GM19099 (cell line): ENCODE results near the gene OTOA.

Experiments
- POLR2A ChIP-seq: IDR thresholded peaks from 3 replicates; pipeline ENCODE4 v1.6.1; 2011; ENCODE audit warnings: low read depth; ENCODE audit not compliant: insufficient read length; ENCODE audit errors: extremely low read depth

The OTOA gene

DNA sequence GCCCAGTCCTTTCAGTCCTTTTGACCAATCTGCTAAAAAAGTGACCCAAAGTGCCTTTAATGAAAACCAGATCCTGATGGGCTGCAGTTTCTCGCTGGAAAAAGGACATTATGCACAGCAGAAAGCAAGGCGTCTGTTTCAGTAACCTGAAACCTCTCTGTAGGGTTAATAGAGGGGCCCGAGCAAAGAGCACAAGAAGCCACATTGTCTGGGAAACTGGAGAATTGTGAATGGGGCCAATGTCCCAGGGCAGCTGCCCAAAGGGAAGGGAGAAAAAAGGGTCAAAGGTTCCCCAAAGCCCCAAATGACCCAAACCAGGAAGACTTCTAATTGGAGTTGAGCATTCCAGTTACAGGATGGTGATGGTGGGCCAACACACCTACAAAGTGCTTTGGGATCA lies 3.0 kb downstream of the OTOA start:
- no peak for TF ChIP-seq POLR2A

DNA sequence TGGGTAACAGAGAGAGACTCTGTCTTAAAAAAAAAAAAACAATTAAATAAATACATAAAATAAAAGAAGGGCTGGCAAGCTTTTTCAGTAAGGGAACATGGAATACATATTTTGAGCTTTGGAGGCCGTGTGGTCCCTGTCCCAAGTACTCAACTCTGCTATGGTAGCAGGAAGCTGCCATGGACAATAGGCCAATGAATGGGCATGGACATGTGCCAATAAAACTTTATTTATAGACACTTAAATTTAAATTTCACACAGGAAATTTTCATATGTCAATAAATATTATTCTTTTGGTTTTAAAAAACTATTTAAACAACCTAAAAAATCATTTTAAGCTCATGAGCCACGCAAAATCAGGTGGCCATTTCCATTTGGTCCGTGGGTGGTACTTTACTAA lies 3.8 kb downstream of the OTOA start:
- no peak for TF ChIP-seq POLR2A

DNA sequence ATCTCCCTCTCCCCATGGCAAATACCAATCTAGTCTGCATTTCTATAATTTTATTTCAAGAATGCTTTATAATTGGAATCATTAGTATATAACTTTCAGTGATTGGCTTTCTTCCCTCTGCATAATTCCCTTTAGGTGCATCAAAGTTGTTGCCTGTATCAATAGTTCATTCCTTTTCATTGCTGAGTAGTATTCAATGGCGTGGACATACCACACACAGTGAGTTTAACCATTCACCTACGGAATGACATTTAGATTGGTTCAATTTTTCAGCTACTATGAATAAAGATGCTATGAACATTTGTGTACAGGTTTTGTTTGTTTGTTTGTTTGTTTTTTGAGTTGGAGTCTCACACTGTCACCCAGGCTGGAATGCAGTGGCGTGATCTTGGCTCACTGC lies 9.7 kb downstream of the OTOA start:
- TF ChIP-seq POLR2A: no peak

DNA sequence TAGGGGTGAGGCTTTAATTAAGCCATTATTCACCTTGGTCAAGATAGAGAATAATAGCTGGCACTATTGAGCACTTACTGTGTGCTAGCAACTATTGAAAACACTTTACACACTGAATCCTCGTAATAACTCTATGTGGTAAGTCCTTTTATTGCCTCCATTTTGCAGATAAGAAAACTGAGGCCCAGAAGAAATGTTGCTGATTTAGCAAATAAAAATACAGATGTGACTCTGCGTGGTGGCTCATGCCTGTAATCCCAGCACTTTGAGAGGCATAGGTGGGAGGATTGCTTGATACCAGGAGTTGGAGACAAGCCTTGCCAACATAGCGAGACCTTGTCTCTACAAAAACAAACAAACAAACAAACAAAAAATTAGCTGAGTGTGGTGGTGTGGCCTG lies 19.4 kb downstream of the OTOA start:
- no peak for TF ChIP-seq POLR2A

DNA sequence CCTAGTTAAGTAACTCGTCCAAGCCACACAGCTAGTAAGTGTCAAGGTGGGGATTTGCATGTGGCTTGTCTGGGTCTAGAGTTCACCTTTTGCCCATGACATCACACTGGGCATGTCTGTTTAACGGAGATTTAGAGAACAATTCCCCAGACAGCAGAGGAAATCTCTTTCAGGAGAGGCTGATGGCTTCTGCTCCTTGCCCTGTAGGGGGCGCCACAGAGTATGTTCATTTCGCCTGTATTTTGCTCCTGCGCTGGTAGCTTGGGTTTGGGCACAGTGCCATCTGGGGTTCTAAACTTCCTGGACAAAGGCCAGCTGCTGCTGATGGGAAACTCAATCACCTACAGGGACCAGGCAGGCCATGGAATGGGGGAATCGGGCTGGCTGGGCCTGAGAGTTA lies 20.4 kb downstream of the OTOA start:
- TF ChIP-seq POLR2A: no peak

DNA sequence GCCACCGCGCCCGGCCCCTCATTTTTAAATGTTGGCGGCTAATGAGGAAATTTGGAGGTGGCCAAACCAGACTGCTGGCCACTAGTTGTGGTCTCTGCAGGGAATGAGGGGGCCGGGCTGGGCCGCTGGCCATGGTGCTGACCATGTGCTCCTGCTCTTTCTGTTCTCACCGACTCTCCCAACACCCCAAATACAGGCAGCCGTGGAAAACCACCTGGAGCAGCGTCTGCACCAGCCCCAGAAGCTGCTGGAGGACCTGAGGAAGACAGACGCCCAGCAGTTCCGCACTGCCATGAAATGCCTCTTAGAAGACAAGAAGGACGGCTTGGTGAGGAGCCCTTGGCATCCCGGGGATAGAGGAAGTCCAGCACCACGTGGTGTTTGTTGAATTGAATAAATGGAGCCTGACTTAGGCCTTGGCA lies 21.3 kb downstream of the OTOA start:
- TF ChIP-seq POLR2A: no peak

DNA sequence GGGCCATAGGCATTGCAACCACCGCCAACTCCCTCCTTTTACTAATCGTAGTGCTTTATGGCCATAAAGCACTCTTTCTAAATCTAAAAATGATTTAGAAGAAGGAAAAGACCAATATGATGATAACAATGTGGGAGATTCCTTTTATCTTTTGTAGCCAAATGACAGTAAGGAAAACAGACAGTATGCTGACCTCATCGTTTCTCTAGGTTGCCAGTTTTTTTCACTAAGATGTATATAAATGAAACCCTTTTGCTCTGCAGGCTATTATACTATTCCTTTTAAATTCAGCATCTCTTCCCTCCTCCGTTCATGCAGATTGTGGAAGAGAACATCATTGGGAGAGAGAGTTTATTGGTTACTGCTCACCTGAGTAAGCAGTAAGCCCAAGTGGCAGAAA lies 25.3 kb downstream of the OTOA start:
- no peak for TF ChIP-seq POLR2A

DNA sequence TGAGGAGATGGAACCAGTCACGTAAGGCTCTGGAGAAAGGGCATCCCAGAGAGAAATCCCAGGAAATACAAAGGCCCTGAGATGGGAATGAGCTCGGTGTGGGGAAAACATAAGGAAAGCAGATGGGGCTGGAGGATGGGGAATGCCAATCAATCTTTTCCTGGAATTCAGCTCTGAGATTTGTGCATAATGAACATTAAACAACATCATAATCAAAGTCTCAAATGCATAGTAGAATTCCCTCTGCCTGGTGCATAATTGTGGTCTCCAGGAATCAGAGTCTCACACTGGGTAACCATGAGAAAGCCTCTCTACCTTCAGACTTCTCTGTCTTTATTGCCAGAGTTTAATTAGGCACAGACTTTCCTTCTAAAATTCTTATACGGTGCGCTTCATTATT lies 30.8 kb downstream of the OTOA start:
- no peak for TF ChIP-seq POLR2A

DNA sequence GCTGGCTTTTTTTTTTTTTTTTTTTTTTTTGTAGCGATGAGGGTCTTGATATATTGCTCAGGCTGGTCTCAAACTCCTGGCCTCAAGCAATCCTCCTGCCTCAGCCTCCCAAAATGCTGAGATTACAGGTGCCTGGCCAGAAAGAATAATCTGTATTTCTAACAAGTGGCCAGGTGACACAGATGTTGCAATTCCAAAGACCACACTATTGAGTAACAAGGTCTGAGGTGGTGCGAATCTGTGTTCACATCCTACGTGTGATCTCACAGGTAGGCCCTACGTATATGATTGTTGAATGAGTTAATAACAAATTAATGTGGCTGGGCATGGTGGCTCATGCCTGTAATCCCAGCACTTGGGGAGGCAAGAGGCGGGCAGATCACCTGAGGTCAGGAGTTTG lies 33.3 kb downstream of the OTOA start:
- TF ChIP-seq POLR2A: no peak

DNA sequence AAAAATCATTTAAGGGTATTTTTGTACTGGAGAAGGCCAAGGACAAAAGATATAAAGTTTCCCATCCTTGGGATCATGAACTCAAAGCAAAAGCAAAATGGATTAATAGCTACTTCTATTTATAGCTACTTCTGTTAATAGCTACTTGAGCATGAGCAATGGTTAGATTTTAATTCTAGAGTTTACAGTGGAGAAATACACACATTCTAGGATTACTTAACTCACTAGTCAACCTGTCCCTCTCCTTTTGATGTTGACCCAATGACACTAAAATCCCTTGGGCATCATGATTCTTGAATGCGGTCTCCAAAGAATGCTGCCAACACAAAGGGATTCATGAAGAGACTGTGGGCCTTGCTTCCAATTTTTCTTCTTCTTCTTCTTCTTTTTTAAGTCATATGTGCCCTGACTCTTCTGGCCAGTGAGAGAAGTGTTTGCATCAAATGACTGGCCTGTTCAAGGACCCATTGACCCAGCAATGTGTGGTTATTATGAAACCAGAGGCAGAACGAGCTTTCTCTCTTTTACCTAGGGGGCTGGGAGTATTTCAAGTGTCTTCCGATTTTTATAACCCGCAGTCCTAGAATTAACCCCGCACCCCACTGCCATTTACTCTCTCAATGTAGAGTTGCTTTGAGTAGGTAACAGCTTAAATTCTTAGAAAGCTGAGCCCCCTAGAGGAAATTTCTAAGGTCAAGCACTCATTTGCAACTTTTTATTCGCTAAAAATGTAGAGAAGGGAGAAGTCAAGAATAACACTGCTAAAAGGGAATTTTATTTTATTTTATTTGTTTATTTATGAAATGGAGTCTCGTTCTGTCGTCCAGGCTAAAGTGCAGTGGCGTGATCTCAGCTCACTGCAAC lies 34.6 kb downstream of the OTOA start:
- TF ChIP-seq POLR2A: no peak

DNA sequence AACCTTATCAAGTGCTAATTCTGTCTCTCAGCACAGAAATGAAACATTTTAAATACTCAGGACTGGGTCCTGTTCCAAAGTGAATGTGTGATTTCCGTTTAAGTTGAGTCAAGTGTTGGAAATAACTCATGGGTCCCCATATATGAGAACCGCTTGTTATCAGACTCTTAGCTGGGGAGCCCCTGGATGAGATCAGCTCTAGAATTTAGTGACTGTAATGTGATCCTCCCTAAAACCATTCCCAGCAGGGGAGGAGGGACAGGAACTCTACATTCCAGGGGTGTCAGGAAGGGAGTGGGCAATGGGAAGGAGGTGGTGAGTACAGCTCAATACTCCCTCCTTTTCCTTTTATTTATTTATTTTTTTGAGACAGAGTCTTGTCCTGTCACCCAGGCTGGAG lies 37.5 kb downstream of the OTOA start:
- TF ChIP-seq POLR2A: no peak

DNA sequence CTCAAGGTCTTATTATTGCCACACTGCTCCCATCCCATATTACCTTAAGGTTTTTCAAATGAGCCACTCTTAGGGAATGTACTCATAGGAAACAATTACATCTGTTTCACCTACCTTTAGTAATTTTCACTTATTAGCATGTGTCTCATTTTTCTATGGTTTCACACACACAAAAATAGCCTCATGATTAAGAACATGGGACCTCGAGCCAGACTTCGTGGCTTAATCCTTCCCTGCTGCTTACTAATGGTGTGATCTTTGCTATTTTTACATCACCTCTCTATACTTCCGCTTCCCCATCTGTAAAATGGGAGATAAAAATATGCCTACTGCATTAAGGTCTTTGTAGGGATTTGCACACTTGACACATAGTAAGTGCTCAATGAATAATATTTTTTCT lies 38.5 kb downstream of the OTOA start:
- no peak for TF ChIP-seq POLR2A

DNA sequence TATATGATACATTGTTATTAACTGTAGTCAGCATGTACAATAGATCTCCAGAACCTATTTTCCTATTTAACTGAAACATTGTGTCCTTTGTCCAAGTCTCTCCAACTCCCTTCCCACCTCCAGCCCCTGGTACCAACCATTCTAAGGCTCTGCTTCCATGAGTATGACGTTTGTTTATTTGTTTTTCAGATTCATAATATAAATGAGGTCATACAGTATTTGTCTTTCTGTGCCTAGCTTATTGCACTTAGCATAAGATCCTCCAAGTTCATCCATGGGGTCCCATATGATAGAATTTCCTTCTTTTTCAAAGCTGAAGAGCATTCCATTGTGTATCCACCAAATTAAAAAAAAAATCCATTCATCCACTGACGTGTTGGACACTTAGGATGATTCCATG lies 39.4 kb downstream of the OTOA start:
- no peak for TF ChIP-seq POLR2A

DNA sequence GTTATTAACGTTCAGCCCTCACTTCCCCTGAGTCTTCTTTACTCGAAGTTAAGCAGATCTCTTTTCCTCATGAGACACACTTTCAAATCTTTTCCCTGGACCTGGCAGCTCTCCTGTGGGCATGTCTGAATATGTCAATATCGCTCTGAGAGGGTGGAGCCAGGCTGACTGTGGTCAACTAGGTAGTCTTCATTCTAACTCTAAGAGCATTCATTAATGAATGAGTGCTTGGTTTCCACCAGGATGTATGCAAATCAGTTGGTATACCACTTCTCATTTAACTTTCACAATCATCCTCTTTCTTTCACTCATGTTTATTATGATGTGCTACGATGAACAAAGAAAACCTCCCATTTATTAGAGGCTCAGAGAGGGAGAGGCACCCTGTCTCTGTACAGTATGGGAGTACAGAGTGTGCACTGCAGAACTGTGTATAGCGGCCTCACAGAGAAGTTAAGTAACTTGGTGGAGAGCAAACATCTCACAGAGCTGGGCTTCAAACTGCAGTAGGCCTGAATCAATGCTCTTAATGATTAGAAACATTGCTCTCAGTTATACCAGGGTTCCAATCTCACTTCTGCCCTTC lies 39.9 kb downstream of the OTOA start:
- TF ChIP-seq POLR2A: no peak

DNA sequence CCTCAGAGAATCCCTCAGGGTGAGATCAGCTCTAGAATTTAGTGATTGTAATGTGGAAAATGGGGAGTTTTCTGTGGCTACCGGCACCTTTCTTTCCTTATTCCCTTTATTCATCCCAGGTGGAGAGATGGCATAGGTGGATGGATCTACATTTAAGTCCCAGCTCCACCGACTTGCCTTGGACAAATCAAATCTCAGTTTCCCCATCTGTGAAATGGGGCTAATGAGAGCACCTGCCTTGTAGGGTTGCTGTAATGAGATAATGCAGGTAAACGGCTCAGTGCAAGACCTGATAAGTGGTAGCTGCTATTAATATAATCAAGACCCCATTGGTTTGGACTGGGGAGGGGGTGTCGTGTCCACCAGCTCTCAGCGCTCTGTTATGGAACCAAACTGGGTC lies 40.5 kb downstream of the OTOA start:
- TF ChIP-seq POLR2A: no peak

DNA sequence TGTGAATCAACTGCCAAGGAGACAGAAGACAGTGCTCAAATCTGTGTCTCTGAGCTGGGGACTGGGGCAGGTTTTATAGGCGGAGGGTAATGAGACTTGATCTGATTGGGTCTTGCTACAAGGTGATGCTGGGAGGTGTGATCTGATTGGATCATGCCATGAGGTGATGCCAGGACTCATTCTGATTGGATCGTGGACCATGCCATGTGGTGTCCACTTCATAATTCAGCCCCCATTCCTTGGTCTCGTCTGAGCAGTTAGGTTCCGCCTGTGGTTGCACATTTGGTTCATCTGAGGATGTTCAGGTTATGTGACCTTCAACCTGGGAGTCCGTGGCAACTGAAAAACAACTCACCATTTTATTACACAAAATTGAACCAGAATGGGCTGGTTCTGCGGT lies 41.0 kb downstream of the OTOA start:
- no peak for TF ChIP-seq POLR2A
